ENCODE results near the gene ZNRD2.

- TF ChIP-seq CTCF (conservative IDR thresholded peaks at IDR 0.05; ENCODE audit: low read depth, low read length), result no peak
- no peak for TF ChIP-seq EZH2 (IDR thresholded peaks at IDR 0.05; ENCODE audit: low read length, unreplicated experiment)
- no peak for TF ChIP-seq EZH2phosphoT487 (IDR thresholded peaks at IDR 0.05; ENCODE audit: borderline replicate concordance, low read length)
These were observed 34.0 kb downstream of the ZNRD2 start for GRCh38 chr11:65604258-65604657.
